ENCODE results near the gene CNTN4. TPM values are rescaled to one million over a fixed set of nuclear protein-coding genes. Genes with fewer than 3 reads are reported as not detected.

CNTN4 gene
- total RNA-seq, 4 donors from 2014 or later, result 47.7 to 106 (median 83.3) TPM

DNA sequence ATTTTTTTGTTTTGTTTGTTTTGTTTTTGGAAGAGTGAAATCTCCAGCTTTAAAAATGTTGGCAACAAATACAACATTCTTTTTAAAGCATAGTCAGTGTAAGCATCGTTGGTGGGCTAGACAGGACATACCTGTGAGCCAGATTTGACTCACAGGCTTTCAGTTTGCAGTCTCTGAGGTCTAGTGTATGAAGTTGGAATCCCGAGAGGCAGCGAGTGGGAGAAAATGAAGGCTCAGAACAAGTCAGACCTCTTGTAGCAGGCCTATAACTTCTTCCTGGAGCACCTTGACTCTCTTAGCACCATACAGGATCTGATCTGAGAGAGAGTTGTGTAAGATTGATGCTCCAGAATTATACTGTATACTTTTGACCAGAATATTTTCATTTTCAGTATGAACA lies 60.2 kb downstream of the CNTN4 start:
- Histone ChIP-seq H3K4me3 (no peak overlapping the region), H3K4me1 (peaks cover 0 to 27% (median 6%) of the 10 kb centered on the region in 4 donors), H3K9me3 (no peaks in the 10 kb centered on the region), H3K27ac (no peak overlapping the region), H3K27me3 (no peaks in the 10 kb centered on the region), H3K36me3 (no peaks in the 10 kb centered on the region)
- 47 to 53% methylated on average over 3 of the region's 3 CpGs for WGBS, 2 donors
- DNase-seq (ENCODE audit: low spot score in 2 of 2), result no peak
- TF ChIP-seq POLR2A (IDR thresholded peaks at IDR 0.05), result no peak
- TF ChIP-seq EP300 (IDR thresholded peaks at IDR 0.05), result no peak
- TF ChIP-seq, protein P1, sequence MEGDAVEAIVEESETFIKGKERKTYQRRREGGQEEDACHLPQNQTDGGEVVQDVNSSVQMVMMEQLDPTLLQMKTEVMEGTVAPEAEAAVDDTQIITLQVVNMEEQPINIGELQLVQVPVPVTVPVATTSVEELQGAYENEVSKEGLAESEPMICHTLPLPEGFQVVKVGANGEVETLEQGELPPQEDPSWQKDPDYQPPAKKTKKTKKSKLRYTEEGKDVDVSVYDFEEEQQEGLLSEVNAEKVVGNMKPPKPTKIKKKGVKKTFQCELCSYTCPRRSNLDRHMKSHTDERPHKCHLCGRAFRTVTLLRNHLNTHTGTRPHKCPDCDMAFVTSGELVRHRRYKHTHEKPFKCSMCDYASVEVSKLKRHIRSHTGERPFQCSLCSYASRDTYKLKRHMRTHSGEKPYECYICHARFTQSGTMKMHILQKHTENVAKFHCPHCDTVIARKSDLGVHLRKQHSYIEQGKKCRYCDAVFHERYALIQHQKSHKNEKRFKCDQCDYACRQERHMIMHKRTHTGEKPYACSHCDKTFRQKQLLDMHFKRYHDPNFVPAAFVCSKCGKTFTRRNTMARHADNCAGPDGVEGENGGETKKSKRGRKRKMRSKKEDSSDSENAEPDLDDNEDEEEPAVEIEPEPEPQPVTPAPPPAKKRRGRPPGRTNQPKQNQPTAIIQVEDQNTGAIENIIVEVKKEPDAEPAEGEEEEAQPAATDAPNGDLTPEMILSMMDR (IDR thresholded peaks at IDR 0.05), result no peak

DNA sequence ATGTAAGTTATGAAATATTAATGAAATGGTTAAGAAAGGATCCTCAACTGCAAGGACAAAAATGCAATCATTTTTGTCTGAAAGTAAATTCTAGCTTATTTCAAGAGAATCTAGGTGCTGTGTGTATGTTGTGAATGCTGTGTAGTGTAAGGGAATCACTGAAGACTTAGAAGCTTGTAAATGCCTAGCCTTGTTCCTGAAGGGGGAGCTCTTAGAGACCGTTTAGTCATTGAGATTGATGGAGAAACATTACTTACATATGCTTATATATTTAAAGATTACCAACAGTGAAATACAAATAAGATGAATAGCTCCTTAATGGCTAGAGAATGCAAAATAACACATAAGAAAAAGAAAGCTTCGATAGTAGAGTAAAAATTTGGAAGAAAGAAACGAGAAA lies 67.9 kb downstream of the CNTN4 start:
- no peak overlapping the region for H3K4me3 ChIP-seq
- H3K4me1 ChIP-seq, result no peaks in the 10 kb centered on the region
- no peak overlapping the region for H3K27ac ChIP-seq
- WGBS, 2 donors, result 58 to 61% methylated on average over 3 of the region's 3 CpGs
- DNase-seq (ENCODE audit: low spot score in 2 of 2), result no peak
- no peaks in the 10 kb centered on the region for H3K27me3 ChIP-seq
- H3K36me3 ChIP-seq, result no peaks in the 10 kb centered on the region
- no peak for TF ChIP-seq POLR2A (IDR thresholded peaks at IDR 0.05)
- no peak for TF ChIP-seq EP300 (IDR thresholded peaks at IDR 0.05)
- TF ChIP-seq, protein P1 (IDR thresholded peaks at IDR 0.05), result no peak
- H3K9me3 ChIP-seq, result no peaks in the 10 kb centered on the region

DNA sequence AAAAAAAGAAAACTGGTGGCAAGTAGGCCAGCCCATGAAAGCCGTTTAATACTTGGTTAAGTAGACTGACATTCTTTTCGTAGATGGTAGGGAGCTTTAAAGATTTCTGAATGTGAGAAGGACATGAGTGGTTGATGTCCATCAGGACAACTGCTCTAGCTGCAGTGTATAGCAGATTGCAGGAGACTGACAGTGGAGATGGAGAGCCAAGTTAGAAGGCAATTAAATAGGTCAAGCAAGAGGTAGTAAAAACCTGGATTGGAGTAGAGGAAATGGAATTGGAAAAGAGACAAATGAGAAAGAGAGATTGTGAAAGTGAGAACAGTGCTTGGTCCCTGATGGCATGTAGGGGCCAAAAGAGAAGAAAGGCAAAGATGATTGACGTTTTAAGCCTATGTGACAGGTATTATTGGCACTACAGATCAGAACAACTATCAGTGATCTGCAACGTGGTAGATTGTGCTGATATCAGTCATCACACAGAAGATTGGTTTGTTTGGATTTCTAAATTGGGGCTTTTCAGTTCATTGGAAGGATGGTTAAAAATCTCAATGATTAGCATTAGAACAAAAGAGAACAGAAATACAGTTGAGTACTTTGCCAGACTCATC lies 74.0 kb downstream of the CNTN4 start:
- DNase-seq (ENCODE audit: low spot score in 2 of 2), result no peak
- Histone ChIP-seq H3K4me1 (no peaks in the 10 kb centered on the region), H3K27me3 (no peaks in the 10 kb centered on the region), H3K4me3 (no peak overlapping the region), H3K36me3 (peaks cover 0 to 7% (median 0%) of the 10 kb centered on the region in 3 donors), H3K9me3 (peaks cover 0 to 9% (median 0%) of the 10 kb centered on the region in 4 donors), H3K27ac (no peak overlapping the region)
- TF ChIP-seq POLR2A (IDR thresholded peaks at IDR 0.05), result no peak
- TF ChIP-seq, protein P1 (IDR thresholded peaks at IDR 0.05), result no peak
- no peak for TF ChIP-seq EP300 (IDR thresholded peaks at IDR 0.05)
- WGBS, 2 donors, result 86 to 87% methylated on average over 4 of the region's 4 CpGs

GRCh38 chr3:2180634-2181033 lies 82.0 kb downstream of the CNTN4 start:
- Histone ChIP-seq H3K27ac (no peak overlapping the region), H3K4me3 (no peak overlapping the region), H3K4me1 (no peaks in the 10 kb centered on the region), H3K36me3 (peaks cover 0 to 13% (median 0%) of the 10 kb centered on the region in 3 donors), H3K9me3 (no peaks in the 10 kb centered on the region), H3K27me3 (no peaks in the 10 kb centered on the region)
- TF ChIP-seq POLR2A (IDR thresholded peaks at IDR 0.05), result no peak
- no peak for TF ChIP-seq EP300 (IDR thresholded peaks at IDR 0.05)
- TF ChIP-seq, protein P1 (IDR thresholded peaks at IDR 0.05), result no peak
- 88 to 94% methylated on average over 2 of the region's 2 CpGs for WGBS, 2 donors
- no peak for DNase-seq (ENCODE audit: low spot score in 2 of 2)

DNA sequence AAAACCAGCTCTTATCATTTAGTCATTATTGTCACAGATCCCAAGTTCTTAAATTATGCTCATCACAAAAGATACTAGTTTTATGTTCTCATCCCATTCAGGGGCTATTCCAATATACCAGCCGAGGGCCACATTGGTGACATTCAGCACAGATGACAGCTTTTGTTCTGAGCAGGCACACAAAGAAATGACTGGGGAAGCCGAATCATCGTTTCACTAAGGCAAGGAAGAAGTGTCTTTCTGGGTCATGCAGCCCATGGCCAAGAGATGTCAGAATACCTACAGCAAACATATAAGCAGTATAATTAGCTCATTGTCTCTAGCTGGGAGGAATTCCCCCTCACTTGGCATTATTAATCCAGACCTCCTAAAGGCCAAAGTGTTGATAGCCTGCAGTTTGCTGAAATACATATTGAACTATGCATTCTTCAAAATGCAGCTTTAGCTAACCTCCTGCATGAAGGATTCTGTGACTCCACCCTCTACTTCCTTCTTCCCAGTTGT lies 100.2 kb downstream of the CNTN4 start:
- Histone ChIP-seq H3K4me3 (no peak overlapping the region), H3K27ac (no peak overlapping the region), H3K27me3 (no peaks in the 10 kb centered on the region), H3K36me3 (no peaks in the 10 kb centered on the region), H3K9me3 (no peaks in the 10 kb centered on the region), H3K4me1 (no peaks in the 10 kb centered on the region)
- TF ChIP-seq POLR2A (IDR thresholded peaks at IDR 0.05) (no peak), EP300 (IDR thresholded peaks at IDR 0.05) (no peak)
- TF ChIP-seq, protein P1 (IDR thresholded peaks at IDR 0.05), result no peak
- 54 to 65% methylated on average over 3 of the region's 3 CpGs for WGBS, 2 donors
- no peak for DNase-seq (ENCODE audit: low spot score in 2 of 2)

Data from tibial nerve (tissue), 4 donors.